ENCODE results near the gene MICAL3. TPM values are rescaled to one million over a fixed set of nuclear protein-coding genes. Genes with fewer than 3 reads are reported as not detected.

The MICAL3 gene
- total and polyA plus RNA-seq, 4 donors: 4.4 to 30.7 (median 15.4) TPM

DNA sequence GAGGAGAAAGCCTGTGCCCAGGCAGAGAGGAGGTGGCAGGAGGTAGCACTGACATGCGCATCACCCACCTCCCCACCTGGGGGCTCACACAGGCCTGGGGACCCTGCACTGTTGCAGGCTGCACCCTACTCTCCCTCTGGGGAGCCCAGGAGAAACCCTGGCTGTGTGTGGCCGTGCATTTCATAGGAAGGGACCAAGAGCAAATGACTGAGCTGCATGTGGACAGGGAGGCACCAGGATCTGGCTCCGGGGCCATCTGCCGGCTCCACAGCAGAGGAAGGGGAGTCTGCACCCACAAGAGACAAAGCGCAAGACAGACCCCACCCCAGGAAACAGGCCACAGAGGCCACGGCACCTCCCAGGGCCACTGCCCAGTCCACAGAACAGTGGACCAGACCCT is 272.8 kb downstream of the MICAL3 start:
- TF ChIP-seq, protein P1, sequence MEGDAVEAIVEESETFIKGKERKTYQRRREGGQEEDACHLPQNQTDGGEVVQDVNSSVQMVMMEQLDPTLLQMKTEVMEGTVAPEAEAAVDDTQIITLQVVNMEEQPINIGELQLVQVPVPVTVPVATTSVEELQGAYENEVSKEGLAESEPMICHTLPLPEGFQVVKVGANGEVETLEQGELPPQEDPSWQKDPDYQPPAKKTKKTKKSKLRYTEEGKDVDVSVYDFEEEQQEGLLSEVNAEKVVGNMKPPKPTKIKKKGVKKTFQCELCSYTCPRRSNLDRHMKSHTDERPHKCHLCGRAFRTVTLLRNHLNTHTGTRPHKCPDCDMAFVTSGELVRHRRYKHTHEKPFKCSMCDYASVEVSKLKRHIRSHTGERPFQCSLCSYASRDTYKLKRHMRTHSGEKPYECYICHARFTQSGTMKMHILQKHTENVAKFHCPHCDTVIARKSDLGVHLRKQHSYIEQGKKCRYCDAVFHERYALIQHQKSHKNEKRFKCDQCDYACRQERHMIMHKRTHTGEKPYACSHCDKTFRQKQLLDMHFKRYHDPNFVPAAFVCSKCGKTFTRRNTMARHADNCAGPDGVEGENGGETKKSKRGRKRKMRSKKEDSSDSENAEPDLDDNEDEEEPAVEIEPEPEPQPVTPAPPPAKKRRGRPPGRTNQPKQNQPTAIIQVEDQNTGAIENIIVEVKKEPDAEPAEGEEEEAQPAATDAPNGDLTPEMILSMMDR (IDR thresholded peaks at IDR 0.05; ENCODE audit: control extremely low read depth, extremely low read depth): no peak

DNA sequence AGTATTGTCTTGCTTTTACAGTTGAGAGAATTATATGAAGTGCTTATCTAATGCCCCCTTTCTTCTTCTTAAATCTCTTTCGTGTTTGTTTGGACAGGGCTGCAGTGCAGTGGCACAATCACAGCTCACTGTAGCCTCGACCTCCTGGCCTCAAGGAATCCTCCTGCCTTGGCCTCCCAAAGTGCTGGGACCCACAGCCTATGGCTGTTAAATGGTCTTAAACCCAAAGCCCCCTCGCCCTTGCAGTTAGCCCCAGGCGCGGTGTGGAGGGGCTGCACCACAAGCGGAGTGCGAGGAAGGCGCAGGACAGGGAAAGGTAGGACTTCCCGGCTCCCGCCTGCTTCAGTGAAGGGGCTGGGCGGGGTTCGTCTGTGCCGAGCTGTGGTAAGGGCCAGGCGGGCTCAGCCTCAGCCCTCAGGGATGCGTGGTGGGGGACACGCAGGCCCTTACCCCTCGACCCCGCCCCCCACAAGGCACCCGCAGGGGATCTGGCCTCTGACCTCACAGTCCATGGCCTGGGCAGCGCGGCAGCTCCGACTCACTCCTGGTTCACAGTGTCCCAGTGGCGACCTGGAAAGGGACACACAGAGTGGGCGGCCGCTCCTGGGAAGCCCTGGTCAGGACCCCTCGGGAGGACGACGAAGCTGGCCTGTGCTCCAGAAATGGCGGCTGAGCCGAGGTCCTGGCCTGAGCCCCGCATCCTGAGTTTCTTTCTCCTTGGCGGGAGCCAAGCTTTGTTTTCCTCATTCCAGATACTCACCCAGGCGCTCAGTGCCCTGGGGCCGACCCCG is 274.6 kb downstream of the MICAL3 start:
- TF ChIP-seq, protein P1 (IDR thresholded peaks at IDR 0.05; ENCODE audit: control extremely low read depth, extremely low read depth): no peak
- ATAC-seq (ENCODE audit: insufficient read depth, low FRiP score): no peak
- no peaks in the 10 kb centered on the region for H3K27me3 ChIP-seq (ENCODE audit: control insufficient read depth in 3 of 3, insufficient read depth in 3 of 3, low read length in 2 of 3)
- WGBS, 2 donors: 92 to 95% methylated on average over 35 of the region's 35 CpGs
- H3K9me3 ChIP-seq (ENCODE audit: control insufficient read depth in 4 of 4, insufficient read depth in 3 of 4, low read length in 3 of 4): no peaks in the 10 kb centered on the region
- H3K36me3 ChIP-seq (ENCODE audit: control insufficient read depth in 4 of 4, insufficient read depth in 4 of 4, low read length in 4 of 4): peaks cover 0 to 6% (median 0%) of the 10 kb centered on the region in 4 donors
- no peak for DNase-seq
- H3K4me3 ChIP-seq: no peak overlapping the region
- H3K9ac ChIP-seq (ENCODE audit: insufficient read depth in 1 of 2, low read length in 2 of 2): no peak overlapping the region
- H3K4me1 ChIP-seq (ENCODE audit: control insufficient read depth in 5 of 5, insufficient read depth in 5 of 5, low read length in 5 of 5): no peaks in the 10 kb centered on the region
- H3K27ac ChIP-seq (ENCODE audit: low read depth in 1 of 2, low read length in 1 of 2): no peak overlapping the region

More for the DNA sequence above, 272.8 kb downstream of the MICAL3 start:
- no peak overlapping the region for H3K9ac ChIP-seq (ENCODE audit: insufficient read depth in 1 of 2, low read length in 2 of 2)
- no peak for ATAC-seq (ENCODE audit: insufficient read depth, low FRiP score)
- no peak for DNase-seq
- H3K9me3 ChIP-seq (ENCODE audit: control insufficient read depth in 4 of 4, insufficient read depth in 3 of 4, low read length in 3 of 4): no peaks in the 10 kb centered on the region
- H3K27ac ChIP-seq (ENCODE audit: low read depth in 1 of 2, low read length in 1 of 2): no peak overlapping the region
- H3K4me1 ChIP-seq (ENCODE audit: control insufficient read depth in 5 of 5, insufficient read depth in 5 of 5, low read length in 5 of 5): no peaks in the 10 kb centered on the region
- no peak overlapping the region for H3K4me3 ChIP-seq
- WGBS, 2 donors: 73 to 86% methylated on average over 6 of the region's 6 CpGs
- no peaks in the 10 kb centered on the region for H3K27me3 ChIP-seq (ENCODE audit: control insufficient read depth in 3 of 3, insufficient read depth in 3 of 3, low read length in 2 of 3)
- peaks cover 0 to 6% (median 0%) of the 10 kb centered on the region in 4 donors for H3K36me3 ChIP-seq (ENCODE audit: control insufficient read depth in 4 of 4, insufficient read depth in 4 of 4, low read length in 4 of 4)

DNA sequence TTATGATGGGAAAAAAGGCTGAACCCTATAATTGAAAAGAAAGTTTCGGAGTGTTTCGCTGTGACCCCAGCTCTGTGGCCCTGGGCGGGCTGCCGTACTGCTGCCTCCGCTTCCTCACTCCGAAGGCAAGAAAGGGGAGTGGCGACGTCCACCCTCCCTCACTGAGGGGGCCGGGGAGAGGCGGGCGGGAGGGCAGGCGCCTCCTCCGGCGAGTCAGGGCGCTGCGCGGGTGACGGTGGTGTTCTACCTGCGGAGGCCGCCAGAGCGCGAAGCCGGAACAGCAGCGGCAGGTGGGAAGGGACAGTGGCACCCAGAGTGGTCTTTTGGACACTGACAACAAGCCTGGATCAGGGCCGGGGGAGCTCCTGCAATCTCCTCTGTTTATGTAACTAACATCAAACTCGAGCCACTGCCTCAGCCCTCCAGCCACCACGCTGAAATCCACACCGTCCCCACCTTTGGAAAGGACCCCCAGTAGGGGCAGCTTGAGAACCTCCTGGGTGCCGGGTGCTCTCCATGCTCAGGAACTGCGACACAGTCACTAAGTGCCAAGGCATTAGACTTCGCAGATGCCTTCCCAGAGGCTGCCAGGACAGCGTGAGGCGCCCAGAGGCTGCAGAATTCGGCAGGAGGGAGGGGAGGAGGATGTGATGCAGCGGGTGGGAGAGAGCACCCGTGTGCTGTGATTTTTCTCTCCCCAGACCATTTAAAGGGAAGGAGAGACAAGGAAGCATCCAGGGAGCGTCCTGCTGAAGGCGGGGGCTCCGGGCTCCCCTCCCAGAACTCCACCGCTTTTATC is 275.6 kb downstream of the MICAL3 start:
- DNase-seq: no peak
- TF ChIP-seq, protein P1 (IDR thresholded peaks at IDR 0.05; ENCODE audit: control extremely low read depth, extremely low read depth): no peak
- no peak overlapping the region for H3K4me3 ChIP-seq

More for the DNA sequence above, 275.6 kb downstream of the MICAL3 start:
- no peak for ATAC-seq (ENCODE audit: insufficient read depth, low FRiP score)
- Histone ChIP-seq H3K4me1 (ENCODE audit: control insufficient read depth in 5 of 5, insufficient read depth in 5 of 5, low read length in 5 of 5) (no peaks in the 10 kb centered on the region), H3K27ac (ENCODE audit: low read depth in 1 of 2, low read length in 1 of 2) (no peak overlapping the region), H3K9me3 (ENCODE audit: control insufficient read depth in 4 of 4, insufficient read depth in 3 of 4, low read length in 3 of 4) (peaks cover 0 to under 1% (median 0%) of the 10 kb centered on the region in 4 donors), H3K9ac (ENCODE audit: insufficient read depth in 1 of 2, low read length in 2 of 2) (no peak overlapping the region), H3K36me3 (ENCODE audit: control insufficient read depth in 4 of 4, insufficient read depth in 4 of 4, low read length in 4 of 4) (peaks cover 0 to 13% (median 0%) of the 10 kb centered on the region in 4 donors), H3K27me3 (ENCODE audit: control insufficient read depth in 3 of 3, insufficient read depth in 3 of 3, low read length in 2 of 3) (no peaks in the 10 kb centered on the region)
- 90 to 91% methylated on average over 40 of the region's 40 CpGs for WGBS, 2 donors
